ENCODE data around the gene INF2. TPM values are rescaled to one million over a fixed set of nuclear protein-coding genes. Genes with fewer than 3 reads are reported as not detected.
A peak's percentile ranks its signal among the peaks of the same experiment; 100 is the strongest.

Gene INF2
- total and polyA plus RNA-seq, 9 of the 15 experiments (the other 6 are each of a cell fraction or from before 2014, with no cell fraction given): 0.56 to 31.3 (median 7.8) TPM

- TF ChIP-seq ETS1 (conservative IDR thresholded peaks at IDR 0.05; ENCODE audit: control insufficient read depth, low read depth, low read length) (no peak; the same call in 1 of the 2 replicates), HIVEP1 (CRISPR knock-in tag; IDR thresholded peaks at IDR 0.05) (no peak), IRF1 (CRISPR knock-in tag; IDR thresholded peaks at IDR 0.05; ENCODE audit: borderline replicate concordance) (no peak), SAFB2 (IDR thresholded peaks at IDR 0.05; ENCODE audit: borderline replicate concordance, low read depth, low read length, severe bottlenecking) (no peak), CEBPG (CRISPR knock-in tag; IDR thresholded peaks at IDR 0.05) (no peak), CEBPG (tag; conservative IDR thresholded peaks at IDR 0.05 in 1 of 2, IDR thresholded peaks at IDR 0.05 in 1 of 2) (no peak), STAT5A (IDR thresholded peaks at IDR 0.05; ENCODE audit: borderline replicate concordance, low read length) (no peak), CEBPZ (IDR thresholded peaks at IDR 0.05; ENCODE audit: borderline replicate concordance, low read depth, low read length) (no peak), SNIP1 (IDR thresholded peaks at IDR 0.05; ENCODE audit: low read depth) (no peak), FOXK2 (conservative IDR thresholded peaks at IDR 0.05 in 1 of 2, IDR thresholded peaks at IDR 0.05 in 1 of 2; ENCODE audit: low read depth in 2 of 2) (no peak), BACH1 (tag; IDR thresholded peaks at IDR 0.05) (peak; percentile 95)
Measured at GRCh38 chr14:104677512-104678332, 11.7 kb upstream of the INF2 start (continued).

All from K562 (cell line).